Ovary (tissue), 3 donors: Measurements from ENCODE around the gene SEC14L2.

Source experiments
- EP300 ChIP-seq: sonication (generic); formaldehyde crosslinking; IDR thresholded peaks from one replicate; pipeline ENCODE4 v1.6.1; 2017; ENCODE audit warnings: antibody characterized with exemption
- POLR2A ChIP-seq: fragments of 450-650 bp; IDR thresholded peaks from one replicate; pipeline ENCODE4 v1.6.1; 2017; ENCODE audit warnings: antibody characterized with exemption, mild to moderate bottlenecking, moderate library complexity
- TF ChIP-seq, protein P1 (sequence below), 3 donors: fragments of 450-650 bp in 2 of 3; fragments of 200-600 bp in 1 of 3; IDR thresholded peaks; one replicate each; pipeline versions ENCODE4 v1.5.1 to v1.8.0; 2016 to 2022; ENCODE audit warnings: antibody characterized with exemption in 3 of 3, mild to moderate bottlenecking in 1 of 3
- donor health status: DM: no; HTN: no; CAD: no.

DNA sequence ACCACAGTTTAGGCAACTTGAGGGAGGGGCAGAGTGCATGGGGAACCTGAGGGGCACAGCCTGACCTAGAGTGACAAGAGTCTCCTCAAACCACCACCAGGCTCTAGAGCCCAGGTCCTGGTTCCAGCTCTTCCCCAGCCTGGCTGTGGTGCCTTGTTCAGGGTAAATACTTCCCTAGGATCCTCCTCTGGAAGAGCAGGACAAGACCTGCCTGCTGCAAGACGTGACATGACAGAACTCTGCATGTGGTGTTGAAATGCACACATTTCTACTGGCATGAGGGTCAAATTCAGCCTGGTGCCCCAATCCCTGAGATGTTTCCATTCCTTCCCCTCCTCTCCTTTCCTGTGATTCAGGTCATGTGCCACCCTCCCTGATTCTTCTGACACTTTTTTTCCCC, 3.3 kb downstream of the SEC14L2 start:
- TF ChIP-seq, protein P1, sequence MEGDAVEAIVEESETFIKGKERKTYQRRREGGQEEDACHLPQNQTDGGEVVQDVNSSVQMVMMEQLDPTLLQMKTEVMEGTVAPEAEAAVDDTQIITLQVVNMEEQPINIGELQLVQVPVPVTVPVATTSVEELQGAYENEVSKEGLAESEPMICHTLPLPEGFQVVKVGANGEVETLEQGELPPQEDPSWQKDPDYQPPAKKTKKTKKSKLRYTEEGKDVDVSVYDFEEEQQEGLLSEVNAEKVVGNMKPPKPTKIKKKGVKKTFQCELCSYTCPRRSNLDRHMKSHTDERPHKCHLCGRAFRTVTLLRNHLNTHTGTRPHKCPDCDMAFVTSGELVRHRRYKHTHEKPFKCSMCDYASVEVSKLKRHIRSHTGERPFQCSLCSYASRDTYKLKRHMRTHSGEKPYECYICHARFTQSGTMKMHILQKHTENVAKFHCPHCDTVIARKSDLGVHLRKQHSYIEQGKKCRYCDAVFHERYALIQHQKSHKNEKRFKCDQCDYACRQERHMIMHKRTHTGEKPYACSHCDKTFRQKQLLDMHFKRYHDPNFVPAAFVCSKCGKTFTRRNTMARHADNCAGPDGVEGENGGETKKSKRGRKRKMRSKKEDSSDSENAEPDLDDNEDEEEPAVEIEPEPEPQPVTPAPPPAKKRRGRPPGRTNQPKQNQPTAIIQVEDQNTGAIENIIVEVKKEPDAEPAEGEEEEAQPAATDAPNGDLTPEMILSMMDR (IDR thresholded peaks at IDR 0.05), result no peak
- TF ChIP-seq EP300, result no peak
- no peak for TF ChIP-seq POLR2A
